Measurements from ENCODE around the gene COG5. TPM values are rescaled to one million over a fixed set of nuclear protein-coding genes. Genes with fewer than 3 reads are reported as not detected.
"Not testable (repeated sequence)": the region's sequence is repeated elsewhere in the genome, so short reads cannot be mapped to it uniquely, and the experiment has no call there.

The COG5 gene
- polyA plus RNA-seq, 4 donors, result 28.6 to 39.0 (median 33.1) TPM

DNA sequence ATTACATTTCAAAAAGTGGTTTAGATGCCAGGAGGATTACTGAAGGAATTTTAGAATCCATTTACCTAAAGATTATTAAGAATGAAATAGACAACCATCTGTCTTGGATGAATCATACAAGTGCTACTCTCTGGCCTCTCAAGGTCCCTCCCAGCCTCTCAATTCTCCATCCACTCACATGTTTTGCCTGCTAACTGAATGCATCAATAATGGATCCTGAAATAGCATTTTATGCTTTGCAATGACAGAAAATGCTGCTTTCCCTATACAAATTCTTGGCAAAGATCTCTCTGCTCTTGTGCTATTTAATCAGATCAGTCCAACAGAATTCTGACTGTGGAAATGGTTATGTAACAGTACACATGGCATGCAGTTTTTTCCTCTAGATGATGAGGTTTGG is 326.9 kb downstream of the COG5 start:
- no peak for DNase-seq (ENCODE audit: low read depth in 4 of 4, low spot score in 2 of 4)

DNA sequence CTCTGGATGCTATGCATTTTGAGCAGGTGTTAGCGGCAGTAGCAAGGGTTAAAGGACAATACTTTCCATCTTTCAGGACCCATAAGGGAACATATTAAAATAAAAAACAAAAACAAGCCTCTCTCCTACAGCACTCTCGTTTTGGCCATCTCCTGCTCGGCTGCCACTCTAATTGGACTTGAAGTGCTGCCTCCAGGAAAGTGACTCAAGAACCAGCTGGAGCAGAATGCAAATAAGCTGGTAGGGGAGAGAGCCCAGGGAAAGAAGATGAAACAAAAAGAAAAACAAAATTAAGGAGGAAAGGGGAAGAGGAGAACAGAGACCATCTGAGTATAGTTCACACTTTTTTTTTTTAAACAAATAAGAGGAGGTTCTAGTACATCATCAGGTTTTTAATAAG is 329.3 kb downstream of the COG5 start:
- no peak for DNase-seq (ENCODE audit: low read depth in 4 of 4, low spot score in 2 of 4)

DNA sequence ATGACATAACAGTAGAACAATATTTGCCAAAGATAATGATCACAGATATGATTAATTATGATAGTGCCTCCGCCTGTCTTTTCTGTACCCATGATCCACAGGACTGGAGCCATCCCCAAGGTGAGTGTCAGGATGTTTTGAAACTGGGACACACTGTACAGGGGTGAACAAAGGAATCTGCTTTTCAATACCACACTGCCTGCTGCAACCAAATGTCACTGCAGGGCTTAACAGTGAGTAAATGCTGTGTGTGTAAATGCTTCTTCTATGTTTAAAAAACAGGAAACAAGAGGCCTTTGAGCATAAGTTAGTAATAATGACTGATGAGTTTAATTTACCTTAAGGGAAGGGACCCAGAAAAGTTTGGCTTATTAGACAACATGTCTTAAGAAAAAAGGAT is 329.7 kb downstream of the COG5 start:
- no peak for DNase-seq (ENCODE audit: low read depth in 4 of 4, low spot score in 2 of 4)

DNA sequence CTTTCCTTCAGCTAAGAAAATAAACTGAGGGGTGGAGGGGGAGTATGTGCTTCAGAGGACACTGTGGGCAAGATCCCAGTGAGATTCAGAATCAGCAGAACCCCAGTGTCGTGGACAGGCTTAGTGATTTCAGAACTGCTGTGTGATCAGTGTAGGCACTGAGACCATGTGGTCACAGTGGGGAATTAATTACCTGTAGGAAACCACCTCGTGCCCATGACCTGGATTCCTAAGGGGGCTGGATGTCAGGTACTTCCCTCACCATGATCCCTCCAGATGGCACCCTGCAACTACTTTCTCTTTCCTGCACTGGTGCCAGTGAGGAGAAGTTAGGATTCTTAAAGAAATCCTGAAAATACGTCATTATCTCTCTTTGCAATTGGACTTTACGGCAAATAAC is 330.5 kb downstream of the COG5 start:
- DNase-seq (ENCODE audit: low read depth in 4 of 4, low spot score in 2 of 4), result no peak

DNA sequence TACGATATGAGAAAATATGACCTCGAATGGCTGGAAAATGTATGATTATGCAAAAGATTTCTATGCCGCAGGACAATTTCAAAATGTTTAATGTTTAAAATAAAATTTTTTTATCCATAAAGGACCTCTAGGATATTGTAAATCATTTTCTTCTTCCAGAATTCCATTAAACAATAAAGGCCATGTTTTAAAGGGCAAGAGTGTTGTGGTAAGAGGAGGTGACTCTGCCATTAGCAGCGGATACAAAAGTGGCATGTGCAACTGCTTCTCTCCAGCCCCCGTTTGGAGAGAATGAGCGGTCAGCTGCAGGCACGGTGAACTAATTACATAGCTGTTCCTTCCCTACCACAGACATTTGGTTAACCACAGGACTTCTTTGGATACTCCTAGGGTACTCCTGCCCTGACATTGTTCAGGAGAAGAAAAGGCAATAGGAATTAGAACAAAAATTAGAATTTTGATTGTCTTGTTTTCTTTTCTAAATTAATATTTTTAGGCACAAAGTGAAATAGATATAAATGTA is 331.1 kb downstream of the COG5 start:
- no peak for DNase-seq (ENCODE audit: low read depth in 4 of 4, low spot score in 2 of 4)

DNA sequence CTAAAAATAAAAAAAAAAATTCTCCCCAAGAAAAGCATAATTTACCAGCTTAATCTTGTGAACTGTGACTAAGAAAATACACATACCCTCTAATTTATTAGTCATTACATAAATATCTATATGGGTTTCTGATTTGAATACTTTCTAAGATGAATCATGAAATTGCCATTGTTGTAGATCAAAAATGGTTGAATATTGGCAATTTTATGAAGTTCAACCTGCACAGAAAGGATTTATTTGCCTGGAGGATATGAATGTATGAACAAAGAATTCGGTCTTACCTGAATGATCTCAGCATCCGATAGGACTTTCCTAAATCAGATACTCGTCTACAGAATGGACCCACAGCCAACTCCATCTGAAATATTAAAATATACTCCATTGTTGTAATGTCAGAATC is 333.4 kb downstream of the COG5 start:
- no peak for DNase-seq (ENCODE audit: low read depth in 4 of 4, low spot score in 2 of 4)

DNA sequence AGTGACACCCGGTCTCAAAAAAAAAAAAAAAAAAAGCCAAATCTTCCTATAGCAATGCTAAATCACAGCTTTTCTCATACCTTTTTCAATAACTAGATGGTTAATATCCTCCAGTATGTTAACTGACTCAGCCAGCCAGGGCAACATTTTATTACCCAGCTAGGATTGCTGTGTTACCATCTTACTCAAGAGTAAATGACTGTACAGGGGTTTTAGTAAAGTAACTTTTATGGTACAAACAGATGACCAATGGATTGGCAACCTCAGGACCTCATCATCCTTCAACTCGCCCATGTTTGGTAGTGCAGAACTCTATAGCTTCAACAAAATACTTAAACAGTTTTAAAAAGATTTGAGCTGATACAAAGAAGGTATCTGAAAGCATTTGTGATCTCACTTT is 335.4 kb downstream of the COG5 start:
- no peak for DNase-seq (ENCODE audit: low read depth in 4 of 4, low spot score in 2 of 4)

DNA sequence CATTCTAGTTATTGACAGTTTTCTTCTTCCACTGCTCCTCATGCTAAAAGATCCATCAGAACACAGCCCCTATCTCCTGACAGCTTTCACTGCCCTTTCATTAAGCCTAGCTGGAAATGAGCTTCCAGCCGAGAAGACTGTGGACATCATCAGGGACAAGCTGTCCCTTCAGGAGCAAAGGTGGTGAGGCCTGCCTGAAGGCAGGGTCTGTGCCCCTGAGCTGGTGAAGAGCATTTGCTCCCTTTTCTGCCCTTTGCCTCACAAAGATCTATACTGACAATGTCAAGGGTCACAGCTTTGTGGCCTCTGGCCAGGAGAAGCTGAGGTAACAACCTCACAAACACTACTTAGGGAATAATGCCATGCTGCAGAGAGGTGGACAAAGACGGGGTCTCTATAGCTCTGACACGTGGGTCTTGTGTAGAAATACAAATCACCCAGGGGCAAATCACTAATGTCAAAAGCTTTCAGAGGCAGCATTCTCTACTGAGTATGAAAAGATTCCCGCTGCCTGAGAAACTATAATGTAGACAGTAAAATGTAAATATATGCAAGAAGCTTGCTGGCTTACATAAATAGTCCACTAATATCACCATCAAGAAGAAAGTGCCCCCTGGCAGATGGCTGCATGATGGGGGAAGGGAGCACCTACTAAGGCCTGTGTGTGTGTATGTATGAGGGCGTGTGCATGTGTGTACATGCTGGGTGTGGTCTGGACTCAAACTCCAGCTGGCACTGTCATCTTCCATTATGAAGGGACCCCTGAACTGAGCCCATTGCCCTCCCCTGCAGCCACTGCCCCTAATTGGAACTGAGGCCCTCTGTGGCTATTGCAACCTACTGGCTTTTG is 339.1 kb downstream of the COG5 start:
- no peak for DNase-seq (ENCODE audit: low read depth in 4 of 4, low spot score in 2 of 4)

DNA sequence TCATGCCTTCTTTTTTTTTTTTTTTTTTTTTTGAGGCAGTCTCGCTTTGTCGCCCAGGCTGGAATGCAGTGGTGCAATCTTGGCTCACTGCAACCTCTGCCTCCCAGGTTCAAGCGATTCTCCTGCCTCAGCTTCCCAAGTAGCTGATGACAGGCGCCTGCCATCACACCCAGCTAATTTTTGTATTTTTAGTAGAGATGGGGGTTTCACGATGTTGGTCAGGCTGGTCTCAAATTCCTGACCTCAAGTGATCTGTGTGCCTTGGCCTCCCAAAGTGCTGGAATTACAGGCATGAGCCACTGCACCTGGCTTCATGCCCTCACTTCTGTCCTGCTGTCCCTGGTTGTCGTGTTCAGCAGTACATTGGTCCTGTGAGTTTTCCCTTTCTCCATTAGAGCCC is 342.9 kb downstream of the COG5 start:
- DNase-seq (ENCODE audit: low read depth in 4 of 4, low spot score in 2 of 4), result not testable (repeated sequence)

DNA sequence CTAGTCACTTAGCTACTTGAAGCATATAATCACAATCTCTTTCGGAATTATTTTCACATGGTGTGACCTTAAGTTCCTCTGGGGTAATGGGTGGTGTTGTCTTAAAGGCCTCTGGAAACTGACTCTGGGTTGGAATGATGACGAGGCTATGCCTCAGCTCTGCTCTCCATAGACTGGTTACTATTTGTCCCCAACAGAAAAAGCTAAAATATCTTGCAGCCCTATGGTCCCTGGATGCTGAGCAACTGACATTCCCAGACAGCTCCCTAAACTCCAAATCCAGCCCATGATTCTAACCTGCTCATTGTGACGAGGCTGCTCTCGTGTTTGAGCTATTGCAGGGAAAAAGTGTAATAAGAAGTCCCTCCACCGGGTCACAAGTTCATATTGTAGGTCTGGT is 343.4 kb downstream of the COG5 start:
- no peak for DNase-seq (ENCODE audit: low read depth in 4 of 4, low spot score in 2 of 4)

DNA sequence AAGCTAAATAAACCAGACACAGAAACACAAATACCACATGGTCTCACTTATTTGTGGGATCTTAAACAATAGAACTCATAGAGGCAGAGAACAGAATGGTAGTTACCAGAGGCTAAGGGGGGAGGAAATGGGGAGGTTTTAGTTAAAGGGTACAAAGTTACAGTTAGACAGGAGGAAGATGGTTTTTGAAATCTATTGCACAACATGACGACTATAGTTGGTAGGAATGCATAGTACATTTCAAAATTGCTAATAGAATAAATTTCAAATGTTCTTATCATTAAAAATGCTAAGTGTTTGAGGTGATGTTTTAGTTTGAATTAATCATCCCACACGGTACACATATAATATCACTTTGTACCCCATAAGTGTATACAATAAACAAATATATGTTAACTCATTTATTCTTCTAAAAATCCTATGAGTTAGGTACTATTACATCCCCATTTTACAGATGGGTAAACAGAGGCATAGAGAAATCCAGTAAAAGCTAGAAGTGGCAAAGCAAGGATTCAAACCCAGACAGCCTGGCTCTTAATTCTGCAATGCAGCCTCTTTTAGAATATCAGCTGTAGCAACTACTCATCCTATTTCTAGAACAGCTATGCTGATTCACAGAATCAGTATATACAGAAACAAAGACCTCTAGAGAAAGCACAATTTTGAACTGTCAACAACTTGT is 344.0 kb downstream of the COG5 start:
- no peak for DNase-seq (ENCODE audit: low read depth in 4 of 4, low spot score in 2 of 4)

DNA sequence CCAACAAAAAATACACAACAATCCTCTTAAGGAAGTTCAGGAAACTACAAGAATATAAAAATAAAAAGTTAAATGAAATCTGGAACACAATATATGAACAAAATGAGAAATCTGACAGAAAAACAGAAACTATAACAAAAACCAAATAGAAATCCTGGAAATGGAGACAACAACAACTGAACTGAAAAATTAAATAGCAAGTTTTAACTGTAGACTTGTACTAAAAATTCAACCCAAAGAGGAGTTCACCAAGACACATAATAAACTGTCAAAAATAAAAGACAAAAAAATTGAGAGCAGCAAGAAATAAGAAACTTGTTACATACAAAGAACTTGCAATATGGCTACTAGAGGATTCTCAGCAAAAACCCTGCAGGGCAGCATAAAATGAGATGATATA is 349.8 kb downstream of the COG5 start:
- DNase-seq (ENCODE audit: low read depth in 4 of 4, low spot score in 2 of 4), result no peak

DNA sequence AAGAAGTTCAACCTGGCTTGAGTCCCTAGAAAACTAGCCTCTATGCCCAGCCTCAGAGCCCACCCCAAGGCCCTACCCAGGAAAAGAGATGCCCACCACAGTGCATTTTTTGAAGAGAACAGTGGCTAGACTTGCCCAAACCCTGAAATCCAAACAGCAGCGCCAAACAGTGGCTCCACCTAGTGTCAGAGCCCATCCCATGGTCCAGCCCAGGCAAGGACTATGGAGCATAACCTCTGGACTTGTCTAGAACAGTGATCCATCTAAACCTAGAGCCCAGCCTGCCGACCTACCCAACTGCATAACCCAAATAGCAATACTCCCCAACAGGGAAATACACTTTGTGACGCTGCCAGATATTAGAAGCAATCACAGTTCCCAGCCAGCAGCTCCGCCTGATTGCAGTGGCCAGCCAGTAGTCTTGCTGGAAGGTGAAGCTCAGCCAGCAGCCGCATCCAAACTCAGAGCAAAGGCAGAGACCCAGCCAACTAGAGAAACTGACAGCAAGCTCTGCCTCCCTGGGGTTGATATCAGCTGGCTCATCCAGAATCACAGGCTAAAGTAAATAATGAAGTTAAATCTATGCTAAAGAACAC is 350.4 kb downstream of the COG5 start:
- DNase-seq (ENCODE audit: low read depth in 4 of 4, low spot score in 2 of 4), result no peak

DNA sequence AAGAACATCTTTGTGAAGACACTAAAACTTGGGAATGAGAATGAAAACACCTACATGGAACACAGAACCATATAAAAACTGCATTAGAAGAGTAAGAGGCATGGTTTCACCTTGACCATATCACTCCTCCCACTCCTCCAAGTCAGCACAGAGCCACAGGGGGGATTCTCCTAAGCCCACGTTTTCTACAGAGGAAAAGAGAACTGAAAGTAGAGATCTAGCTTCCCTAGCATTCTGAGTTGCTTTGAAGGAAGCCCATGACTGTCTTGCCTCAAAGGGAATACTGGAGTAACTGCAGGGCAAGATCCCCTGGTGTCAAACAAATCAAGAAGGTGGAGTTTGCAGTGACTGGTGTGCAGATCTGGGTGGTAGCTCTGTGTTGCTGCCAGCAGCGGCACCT is 351.0 kb downstream of the COG5 start:
- no peak for DNase-seq (ENCODE audit: low read depth in 4 of 4, low spot score in 2 of 4)

DNA sequence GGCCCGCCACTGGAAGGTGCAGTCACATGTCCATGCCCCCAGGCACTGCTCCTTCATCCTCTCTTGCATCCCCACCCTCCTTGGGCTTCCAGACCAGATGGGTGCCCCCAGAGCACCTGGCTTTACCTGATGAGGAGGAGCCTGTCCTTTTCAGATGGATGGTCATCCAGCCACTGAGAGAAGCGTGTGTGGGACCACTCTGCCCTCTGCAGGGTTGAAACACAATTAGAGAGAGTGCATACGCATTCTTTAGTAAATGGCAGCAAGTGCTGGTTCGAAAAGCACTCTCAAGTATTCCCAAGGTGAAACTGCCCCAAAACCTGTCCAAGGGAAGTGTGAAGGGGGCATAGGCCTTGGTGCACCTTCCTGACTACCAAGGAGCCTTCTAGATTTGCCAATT is 353.3 kb downstream of the COG5 start:
- DNase-seq (ENCODE audit: low read depth in 4 of 4, low spot score in 2 of 4), result no peak

DNA sequence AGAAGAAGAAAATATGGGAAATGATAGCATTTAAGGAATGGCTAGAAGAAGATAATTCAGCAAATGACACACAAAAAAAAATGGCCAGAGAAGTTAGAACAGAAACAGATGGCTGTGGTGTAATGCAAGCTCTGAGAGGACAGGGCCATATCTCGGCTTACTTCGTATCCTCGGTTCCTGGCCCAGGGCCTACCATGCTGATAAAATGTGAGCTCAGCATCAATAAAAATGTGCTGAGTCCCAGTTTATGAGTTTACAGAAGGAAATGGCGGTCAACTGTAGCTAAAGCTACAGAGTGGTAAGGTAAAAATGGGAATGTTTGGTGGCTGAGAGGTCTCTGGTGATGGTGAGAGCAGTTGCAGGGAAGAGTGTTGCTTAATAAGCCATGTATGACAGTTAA is 354.2 kb downstream of the COG5 start:
- DNase-seq (ENCODE audit: low read depth in 4 of 4, low spot score in 2 of 4), result no peak

DNA sequence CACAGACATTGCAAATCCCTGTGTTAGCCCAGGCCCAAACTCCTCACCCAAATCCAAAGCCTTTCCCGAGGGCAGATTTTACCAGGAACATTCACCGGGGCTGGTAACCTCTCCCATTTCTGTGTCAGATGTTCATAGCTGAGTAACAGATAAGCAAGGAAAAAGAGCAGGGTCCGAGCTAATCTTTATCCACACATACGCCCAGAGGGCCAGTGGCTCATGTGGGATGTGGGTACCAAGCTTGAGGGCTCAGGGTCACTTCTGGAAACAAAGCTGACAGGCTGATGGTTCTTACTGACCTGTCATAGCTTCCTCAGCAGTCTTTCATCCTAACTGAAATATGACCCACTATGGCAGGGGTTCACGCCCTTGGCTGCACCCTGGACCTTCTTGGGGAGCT is 355.2 kb downstream of the COG5 start:
- DNase-seq (ENCODE audit: low read depth in 4 of 4, low spot score in 2 of 4), result no peak

DNA sequence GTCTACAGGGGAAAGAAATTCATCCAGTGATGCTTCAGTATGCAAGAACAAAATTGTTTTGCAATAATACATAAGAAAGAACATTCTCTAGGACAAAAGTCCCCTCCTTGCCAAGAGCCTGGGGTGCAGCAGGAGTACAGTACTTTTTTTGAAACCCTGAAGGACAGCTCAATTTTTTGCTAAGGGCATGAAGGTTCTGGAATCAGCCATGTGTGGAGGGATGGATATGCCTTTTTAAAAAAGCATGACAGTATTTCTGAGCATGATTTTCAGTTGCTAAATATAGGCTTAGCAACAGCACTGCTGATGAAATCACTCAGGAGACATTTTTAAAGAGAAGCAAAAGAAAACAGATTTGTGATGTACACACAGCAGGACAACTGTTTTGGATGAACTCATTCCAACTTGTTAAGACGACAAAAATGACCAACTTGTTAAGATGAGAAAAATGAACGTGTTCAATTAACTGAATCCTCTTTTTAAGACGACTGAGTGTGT is 355.6 kb downstream of the COG5 start:
- DNase-seq (ENCODE audit: low read depth in 4 of 4, low spot score in 2 of 4), result no peak

DNA sequence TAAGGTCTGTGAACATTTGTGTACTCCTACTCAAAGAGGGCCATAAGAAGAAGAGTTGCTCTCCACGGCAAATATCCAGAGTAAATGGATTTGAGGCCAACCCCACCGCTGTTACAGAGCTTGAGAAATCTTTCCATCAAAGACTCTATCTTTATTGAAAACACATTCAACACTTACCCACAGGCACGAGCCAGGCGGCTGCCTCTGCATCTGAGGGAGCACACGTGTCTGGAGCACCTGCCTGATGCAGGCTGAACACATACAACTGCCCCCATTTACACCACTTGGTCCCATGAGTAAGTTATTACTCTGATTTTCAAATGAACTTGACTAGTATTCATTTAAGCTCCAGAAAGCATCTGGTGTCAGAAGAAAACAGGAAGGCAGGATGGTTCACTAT is 356.3 kb downstream of the COG5 start:
- no peak for DNase-seq (ENCODE audit: low read depth in 4 of 4, low spot score in 2 of 4)

DNA sequence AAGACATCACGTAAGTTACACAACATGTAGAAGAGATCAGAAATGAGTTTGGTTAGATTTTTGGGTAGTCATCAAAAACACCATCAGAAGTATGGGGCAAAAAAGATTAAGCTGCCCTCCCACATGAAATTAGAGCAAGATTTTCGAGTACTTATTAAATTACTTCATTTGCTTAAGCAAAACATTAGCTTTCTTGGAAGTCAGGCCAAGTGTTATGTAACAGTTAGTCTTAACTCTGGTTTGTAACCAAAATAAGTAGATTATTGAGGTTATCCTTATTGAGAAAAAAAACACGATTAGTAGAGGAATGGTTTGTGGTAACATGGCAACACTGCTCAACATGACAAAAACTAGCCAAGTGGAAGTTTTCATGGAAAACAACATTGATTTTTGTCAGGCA is 357.0 kb downstream of the COG5 start:
- no peak for DNase-seq (ENCODE audit: low read depth in 4 of 4, low spot score in 2 of 4)

DNA sequence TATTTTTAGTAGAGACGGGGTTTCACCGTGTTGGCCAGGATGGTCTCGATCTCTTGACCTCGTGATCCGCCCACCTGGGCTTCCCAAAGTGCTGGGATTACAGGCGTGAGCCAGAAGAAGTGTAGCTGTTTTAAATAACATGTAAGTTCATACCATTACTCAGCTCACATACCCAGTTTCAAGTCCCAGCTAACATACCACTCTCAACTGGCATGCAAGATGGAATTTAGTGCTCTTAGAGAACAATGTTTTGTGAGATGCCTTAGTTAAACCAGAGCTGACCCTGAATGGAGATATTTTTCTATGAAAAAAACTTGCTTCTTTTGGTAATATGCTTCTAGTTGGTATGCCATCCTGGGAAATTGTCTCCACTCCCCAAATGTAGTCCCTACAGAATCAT is 357.6 kb downstream of the COG5 start:
- DNase-seq (ENCODE audit: low read depth in 4 of 4, low spot score in 2 of 4), result no peak

DNA sequence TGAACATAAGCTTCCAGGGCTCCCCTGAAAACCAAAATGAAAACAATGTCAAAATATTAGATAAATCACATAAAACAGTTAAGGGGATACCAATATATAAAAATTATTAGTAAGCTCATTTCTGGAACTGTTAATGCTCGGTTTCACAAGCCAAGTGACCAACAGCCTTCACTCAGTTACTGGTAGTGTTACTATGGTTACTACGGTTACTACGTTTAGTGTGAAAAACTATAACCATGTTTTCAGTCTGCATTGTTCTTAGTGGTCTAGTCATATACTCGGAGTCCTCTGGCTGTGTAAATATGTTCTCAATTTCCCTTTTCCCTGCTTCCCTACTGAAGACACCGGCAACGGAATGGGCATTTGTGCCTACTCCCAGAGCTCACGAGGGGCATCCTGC is 360.1 kb downstream of the COG5 start:
- DNase-seq (ENCODE audit: low read depth in 4 of 4, low spot score in 2 of 4), result no peak
